ENCODE data around the gene WDR45B.

- TF ChIP-seq CTCF (IDR thresholded peaks at IDR 0.05; ENCODE audit: insufficient read depth, low read length, poor library complexity, severe bottlenecking): no peak
- no peak for TF ChIP-seq EZH2phosphoT487 (conservative IDR thresholded peaks at IDR 0.05; ENCODE audit: low read length)
Measured at GRCh38 chr17:82681547-82681946, 33.3 kb upstream of the WDR45B start.

Measured in SU-DHL-6 (cell line).